Stimulated activated effector memory CD8-positive, alpha-beta T cell treated with anti-CD3 and anti-CD28 coated beads, Interleukin-12 subunit alpha, Interleukin-12 subunit beta, amount 100 ng/mL, for 72 hours (primary cell): ENCODE measurements around the gene PCDHB8.
"Not testable (repeated sequence)": the region's sequence is repeated elsewhere in the genome, so short reads cannot be mapped to it uniquely, and the experiment has no call there.

Source experiments
- ATAC-seq: fragments of 150-1000 bp; cut with Tn5 transposase; 2 replicates; pipeline ENCODE4 v1.10.0; 2021
- DNase-seq, 2 donors: peaks; one replicate each; pipeline ENCODE4 v3.0.0; 2021 to 2022; ENCODE audit warnings: low spot score in 2 of 2
- H3K27ac Mint-ChIP-seq: one replicate; pipeline ENCODE4 v1.8.0; 2022; ENCODE audit warnings: mild to moderate bottlenecking, mixed read lengths
- H3K36me3 Mint-ChIP-seq: one replicate; pipeline ENCODE4 v1.8.0; 2022; ENCODE audit warnings: mild to moderate bottlenecking, mixed read lengths
- H3K4me1 Mint-ChIP-seq: one replicate; pipeline ENCODE4 v1.8.0; 2022; ENCODE audit warnings: mixed read lengths
- H3K4me3 Mint-ChIP-seq: one replicate; pipeline ENCODE4 v1.8.0; 2022; ENCODE audit warnings: mild to moderate bottlenecking, mixed read lengths
- H3K9me3 Mint-ChIP-seq: one replicate; pipeline ENCODE4 v1.8.0; 2022; ENCODE audit warnings: mixed read lengths

Gene PCDHB8

GRCh38 chr5:141177577-141178191 lies at the start of gene PCDHB8:
TSS of gene PCDHB8 (plus strand) at chr5:141177790. CDS start at chr5:141178035, 245 bp downstream.
- H3K36me3 Mint-ChIP-seq, DNase-seq, H3K27ac Mint-ChIP-seq, H3K4me3 Mint-ChIP-seq, H3K4me1 Mint-ChIP-seq, ATAC-seq, H3K9me3 Mint-ChIP-seq: not testable (repeated sequence)

GRCh38 chr5:141135030-141135717 lies 42.4 kb upstream of the PCDHB8 start, which contains the start of gene PCDHB5:
TSS of gene PCDHB5 (plus strand) at chr5:141135206. CDS start at chr5:141135435, 229 bp downstream.
- DNase-seq = no peak
- Mint-ChIP-seq H3K27ac (no peak within 1 kb of the TSS), H3K4me1 (no peaks in the 10 kb centered on the region), H3K9me3 (peaks cover 11% of the 10 kb centered on the region), H3K36me3 (no peaks in the 10 kb centered on the region), H3K4me3 (no peak within 1 kb of the TSS)
- no peak for ATAC-seq

- H3K36me3 Mint-ChIP-seq = no peaks in the 10 kb centered on the region
- H3K9me3 Mint-ChIP-seq = peaks cover 8% of the 10 kb centered on the region
Measured at GRCh38 chr5:141135718-141136266, 41.8 kb upstream of the PCDHB8 start.

GRCh38 chr5:141137346-141137745 lies 40.2 kb upstream of the PCDHB8 start:
- H3K27ac Mint-ChIP-seq, DNase-seq, H3K4me3 Mint-ChIP-seq, H3K36me3 Mint-ChIP-seq, H3K4me1 Mint-ChIP-seq, ATAC-seq: not testable (repeated sequence)
- H3K9me3 Mint-ChIP-seq = peaks cover 12% of the 10 kb centered on the region

More at GRCh38 chr5:141135718-141136266, 41.8 kb upstream of the PCDHB8 start:
- Mint-ChIP-seq H3K4me1 (no peaks in the 10 kb centered on the region), H3K4me3 (no peak overlapping the region), H3K27ac (no peak overlapping the region)
- no peak for DNase-seq
- ATAC-seq = no peak

GRCh38 chr5:141149812-141150211 lies 27.8 kb upstream of the PCDHB8 start, which contains the start of gene PCDHB6:
TSS of gene PCDHB6 (plus strand) at chr5:141150057. CDS start at chr5:141150258, 201 bp downstream.
- Mint-ChIP-seq H3K27ac (no peak within 1 kb of the TSS), H3K9me3 (peaks cover 5% of the 10 kb centered on the region), H3K4me1 (peaks cover 6% of the 10 kb centered on the region), H3K4me3 (no peak within 1 kb of the TSS), H3K36me3 (no peaks in the 10 kb centered on the region)
- ATAC-seq = no peak
- no peak for DNase-seq

GRCh38 chr5:141150224-141150992 lies 27.2 kb upstream of the PCDHB8 start:
- DNase-seq = no peak
- ATAC-seq = no peak
- Mint-ChIP-seq H3K27ac (no peak overlapping the region), H3K9me3 (peaks cover 5% of the 10 kb centered on the region), H3K36me3 (no peaks in the 10 kb centered on the region), H3K4me3 (no peak overlapping the region), H3K4me1 (peaks cover 6% of the 10 kb centered on the region)

- Mint-ChIP-seq H3K4me3 (no peak overlapping the region), H3K9me3 (peaks cover 5% of the 10 kb centered on the region), H3K27ac (no peak overlapping the region), H3K4me1 (peaks cover 6% of the 10 kb centered on the region), H3K36me3 (no peaks in the 10 kb centered on the region)
- no peak for DNase-seq
- no peak for ATAC-seq
Measured at GRCh38 chr5:141150993-141151325, 26.6 kb upstream of the PCDHB8 start.

GRCh38 chr5:141151632-141152031 lies 26.0 kb upstream of the PCDHB8 start:
- not testable (repeated sequence) for ATAC-seq, H3K4me3 Mint-ChIP-seq, H3K4me1 Mint-ChIP-seq, H3K36me3 Mint-ChIP-seq, H3K27ac Mint-ChIP-seq, DNase-seq, H3K9me3 Mint-ChIP-seq

- H3K4me3 Mint-ChIP-seq, ATAC-seq, DNase-seq, H3K27ac Mint-ChIP-seq, H3K9me3 Mint-ChIP-seq, H3K36me3 Mint-ChIP-seq, H3K4me1 Mint-ChIP-seq: not testable (repeated sequence)
Measured at GRCh38 chr5:141152096-141152495, 25.5 kb upstream of the PCDHB8 start.

- ATAC-seq (no peak), DNase-seq (no peak)
- no peak overlapping the region for H3K4me3 Mint-ChIP-seq
- no peak overlapping the region for H3K27ac Mint-ChIP-seq
- no peaks in the 10 kb centered on the region for H3K4me1 Mint-ChIP-seq
- no peaks in the 10 kb centered on the region for H3K36me3 Mint-ChIP-seq
- peaks cover 2% of the 10 kb centered on the region for H3K9me3 Mint-ChIP-seq
Measured at GRCh38 chr5:141155540-141156374, 21.8 kb upstream of the PCDHB8 start.

GRCh38 chr5:141157356-141157755 lies 20.2 kb upstream of the PCDHB8 start:
- not testable (repeated sequence) for H3K4me3 Mint-ChIP-seq, H3K36me3 Mint-ChIP-seq, H3K4me1 Mint-ChIP-seq, H3K27ac Mint-ChIP-seq, H3K9me3 Mint-ChIP-seq, ATAC-seq, DNase-seq

GRCh38 chr5:141157901-141158300 lies 19.7 kb upstream of the PCDHB8 start:
- ATAC-seq, H3K27ac Mint-ChIP-seq, H3K4me3 Mint-ChIP-seq, H3K9me3 Mint-ChIP-seq, DNase-seq, H3K4me1 Mint-ChIP-seq, H3K36me3 Mint-ChIP-seq: not testable (repeated sequence)

GRCh38 chr5:141172381-141173204 lies 5.0 kb upstream of the PCDHB8 start, which contains the start of gene PCDHB7:
TSS of gene PCDHB7 (plus strand) at chr5:141172644. CDS start at chr5:141172836, 192 bp downstream.
- no peak within 1 kb of the TSS for H3K4me3 Mint-ChIP-seq

More at GRCh38 chr5:141172381-141173204, 5.0 kb upstream of the PCDHB8 start, which contains the start of gene PCDHB7:
- Mint-ChIP-seq H3K4me1 (no peaks in the 10 kb centered on the region), H3K9me3 (no peaks in the 10 kb centered on the region), H3K36me3 (no peaks in the 10 kb centered on the region), H3K27ac (no peak within 1 kb of the TSS)
- ATAC-seq (no peak), DNase-seq (no peak)
